ENCODE measurements around the gene AMOTL1.
"Not testable (repeated sequence)": the region's sequence is repeated elsewhere in the genome, so short reads cannot be mapped to it uniquely, and the experiment has no call there.

Gene AMOTL1

GRCh38 chr11:94771390-94771789 lies 3.2 kb downstream of the AMOTL1 start:
- DNase-seq: no peak

GRCh38 chr11:94771951-94772350 lies 3.8 kb downstream of the AMOTL1 start:
- no peak for DNase-seq

GRCh38 chr11:94773842-94774241 lies 5.7 kb downstream of the AMOTL1 start:
- DNase-seq: no peak

DNA sequence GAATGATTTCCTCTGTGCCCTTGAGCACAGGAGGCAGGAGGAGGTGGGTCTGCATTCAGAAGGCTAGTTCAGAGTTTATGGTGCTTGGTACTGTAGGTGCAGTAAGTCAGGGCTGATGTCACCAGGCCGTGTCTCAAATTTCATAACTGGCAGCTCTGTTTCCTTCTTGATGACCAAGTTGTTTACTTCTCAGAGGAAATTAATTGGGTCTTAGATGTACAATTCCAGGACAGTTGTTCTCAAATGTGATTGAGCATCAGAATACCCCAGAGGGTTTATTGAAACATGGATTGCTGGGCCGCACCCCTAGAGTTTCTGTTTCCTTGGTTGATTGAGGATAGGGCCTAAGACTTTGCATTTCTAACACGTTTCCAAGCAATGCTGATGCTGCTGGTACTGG lies 6.2 kb downstream of the AMOTL1 start:
- no peak for DNase-seq

DNA sequence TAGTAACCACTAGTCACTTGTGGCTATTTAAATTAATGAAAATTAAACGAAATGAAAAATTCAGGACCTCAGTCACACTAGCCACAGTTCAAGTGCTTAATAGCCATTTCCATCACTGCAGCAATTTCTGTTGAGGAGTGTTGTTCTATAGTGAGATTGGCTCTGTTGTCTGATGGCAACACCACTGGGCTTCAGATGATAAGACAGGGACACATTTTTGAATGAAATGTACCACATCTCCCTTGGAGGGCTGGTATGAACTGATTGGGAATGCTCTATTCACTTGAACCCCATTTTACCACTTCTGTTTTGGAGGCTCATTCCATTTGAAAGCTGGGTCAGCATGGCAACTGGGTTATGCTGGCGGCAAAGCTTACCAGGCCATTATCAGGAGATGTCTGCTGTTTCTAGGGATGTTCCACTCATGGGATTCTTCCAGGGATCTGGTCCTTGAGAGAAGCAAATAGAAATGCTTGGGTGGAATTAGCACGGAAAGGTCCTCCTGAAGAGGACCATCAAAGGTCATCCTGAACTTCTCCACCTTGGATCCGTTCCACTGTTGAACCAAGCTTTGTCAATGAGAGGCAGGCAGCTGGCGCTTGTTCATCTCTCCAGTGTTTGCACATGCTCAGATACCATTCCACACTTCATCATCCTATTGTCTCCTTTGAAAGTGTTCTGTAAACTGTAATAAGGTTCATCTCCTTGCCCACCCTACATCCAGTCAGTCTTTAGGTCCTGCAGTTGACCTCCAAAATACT lies 7.6 kb downstream of the AMOTL1 start:
- no peak for DNase-seq

- DNase-seq: no peak
Measured at GRCh38 chr11:94776351-94777321, 8.5 kb downstream of the AMOTL1 start.

- no peak for DNase-seq
Measured at GRCh38 chr11:94780432-94780831, 12.3 kb downstream of the AMOTL1 start.

- DNase-seq: no peak
Measured at GRCh38 chr11:94781837-94782236, 13.7 kb downstream of the AMOTL1 start.

DNA sequence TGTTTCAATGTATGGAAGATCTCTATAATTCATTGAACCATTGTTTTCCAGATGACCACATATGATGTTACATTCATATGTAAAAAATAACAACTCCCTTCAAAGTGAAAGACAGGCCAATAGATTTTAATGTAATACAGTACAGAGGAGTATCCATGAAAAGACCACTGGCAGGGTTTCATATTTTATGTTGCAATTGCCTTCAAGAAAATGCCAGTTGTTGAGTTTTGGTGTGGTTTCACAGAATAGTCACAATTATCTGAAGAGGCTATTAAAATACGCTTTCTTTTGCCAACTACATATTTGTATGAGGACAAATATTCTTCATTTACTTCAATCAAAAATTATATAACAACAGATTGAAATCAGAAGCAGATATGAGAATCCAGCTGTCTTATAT lies 14.3 kb downstream of the AMOTL1 start:
- DNase-seq: no peak

GRCh38 chr11:94784884-94785283 lies 16.7 kb downstream of the AMOTL1 start:
- no peak for DNase-seq

DNA sequence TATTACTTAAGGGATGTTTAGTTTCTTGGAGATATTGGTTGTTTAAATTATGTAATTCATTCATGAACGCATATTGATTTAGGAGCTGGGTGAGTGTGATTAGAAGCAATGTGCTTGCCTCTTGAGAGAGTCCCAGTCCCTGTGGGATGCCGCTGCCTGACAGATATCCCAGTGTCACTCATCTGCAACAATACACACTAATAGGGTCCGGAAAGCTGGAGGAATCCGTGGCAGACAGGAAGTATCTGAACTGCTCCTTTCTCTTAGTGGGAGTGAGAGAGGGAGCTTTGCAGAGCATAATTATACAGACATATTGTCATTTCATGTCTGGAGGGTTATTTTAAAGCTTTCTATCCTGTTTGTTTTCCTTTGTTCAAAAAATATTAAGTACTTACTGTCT lies 17.4 kb downstream of the AMOTL1 start:
- DNase-seq: no peak

DNA sequence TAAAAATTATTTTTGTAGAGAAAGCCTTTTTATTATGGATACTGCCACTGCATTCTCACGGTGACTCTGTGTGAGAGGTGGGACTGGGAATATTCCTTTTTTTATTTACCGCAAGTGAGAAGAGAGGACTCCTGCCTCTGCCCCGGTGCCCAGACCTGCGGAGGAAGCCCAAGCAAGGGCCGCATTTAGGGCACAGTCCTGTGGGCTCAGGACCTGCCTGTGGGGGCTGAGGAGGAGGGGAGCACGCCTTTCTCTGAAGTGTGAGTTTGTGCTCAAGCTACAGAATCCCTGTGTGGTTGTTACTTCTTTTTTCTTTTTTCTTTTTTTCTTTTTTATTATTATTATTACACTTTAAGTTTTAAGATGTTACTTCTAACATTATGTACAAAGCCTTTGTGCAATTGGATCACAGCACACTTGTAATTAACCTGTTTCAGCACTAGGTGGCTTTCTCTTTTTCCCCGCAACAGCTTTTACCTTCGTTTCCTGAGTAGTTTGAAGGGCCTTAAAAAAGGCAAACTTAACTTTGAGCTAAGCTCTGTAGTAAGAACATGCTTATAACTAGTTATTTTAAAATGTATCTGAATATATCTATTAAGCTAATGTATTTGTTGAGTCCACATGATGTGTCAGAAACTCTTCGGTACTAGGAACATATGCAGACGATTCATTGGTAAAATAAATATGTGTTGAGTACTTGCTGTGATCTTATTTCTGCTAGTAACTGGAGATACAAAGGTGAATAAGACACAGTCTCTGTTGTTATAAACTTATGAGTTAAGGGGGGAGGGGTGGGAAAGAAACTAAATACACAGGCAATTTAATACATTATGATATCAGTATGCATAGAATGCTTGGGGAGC lies 18.3 kb downstream of the AMOTL1 start:
- no peak for DNase-seq

GRCh38 chr11:94787801-94788200 lies 19.6 kb downstream of the AMOTL1 start:
- DNase-seq: no peak

DNA sequence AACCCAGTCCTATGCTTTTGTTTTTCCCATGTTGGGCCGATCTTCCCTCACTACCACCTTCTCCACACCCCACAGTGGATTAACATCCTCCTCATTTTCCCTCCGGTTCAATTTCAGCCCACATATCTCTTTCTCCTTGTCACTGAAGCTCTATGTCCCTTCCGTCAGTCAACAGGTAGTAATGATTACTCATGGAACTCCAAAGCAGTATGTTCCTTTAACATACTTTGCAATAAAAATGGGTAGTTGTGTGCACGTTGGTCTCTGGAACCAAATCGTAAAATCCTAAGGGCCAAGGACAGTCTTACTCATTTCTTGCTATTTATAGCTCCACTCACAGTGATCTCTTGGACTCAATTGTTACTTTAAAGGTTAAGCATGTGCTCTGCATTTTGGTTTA lies 20.2 kb downstream of the AMOTL1 start:
- DNase-seq: no peak

DNA sequence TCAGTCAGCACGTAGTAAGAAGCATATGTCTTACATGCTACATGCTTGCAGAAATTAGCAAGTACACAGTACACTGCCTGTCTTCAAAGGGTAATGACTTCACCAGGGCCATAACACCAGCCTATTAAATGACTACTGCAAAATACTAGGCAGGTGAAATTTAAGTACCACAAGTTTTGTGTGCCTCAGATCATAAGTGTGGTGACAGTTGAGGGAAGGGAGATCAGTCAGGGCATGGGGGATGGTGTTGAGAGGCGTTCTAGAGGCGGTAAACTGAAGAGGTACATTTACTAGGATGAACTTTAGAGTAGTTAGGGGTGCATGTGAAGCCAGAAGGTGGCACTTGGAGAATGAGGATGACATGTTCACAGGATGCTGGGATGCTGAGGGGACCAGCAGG lies 22.0 kb downstream of the AMOTL1 start:
- no peak for DNase-seq

DNA sequence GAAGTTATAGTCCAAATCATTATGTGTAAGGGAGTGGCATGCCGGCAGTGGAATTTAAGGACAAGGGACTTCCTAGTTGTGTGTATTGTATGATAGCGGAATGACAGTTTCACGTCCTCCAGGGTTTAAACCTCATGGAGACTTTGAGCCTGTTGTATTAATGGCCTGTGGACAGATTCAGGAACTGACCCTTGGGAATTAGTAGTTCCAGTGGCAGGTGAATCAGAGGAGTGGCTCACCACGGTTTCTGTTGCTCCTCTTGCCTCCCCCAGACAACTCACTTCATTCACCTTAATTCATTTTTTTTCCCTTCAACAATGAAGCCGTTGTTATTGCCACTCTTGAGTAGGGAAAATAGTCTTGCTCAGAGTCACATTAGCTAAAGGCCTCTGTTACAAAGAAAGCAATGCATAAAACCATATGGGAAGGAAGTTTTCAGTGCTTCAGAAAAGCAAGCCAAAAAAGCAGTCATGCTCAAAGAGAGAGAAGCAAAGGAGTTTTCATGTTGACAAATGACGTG lies 22.6 kb downstream of the AMOTL1 start:
- no peak for DNase-seq

GRCh38 chr11:94791216-94791889 lies 23.2 kb downstream of the AMOTL1 start:
- DNase-seq: no peak

- not testable (repeated sequence) for DNase-seq
Measured at GRCh38 chr11:94791942-94792341, 23.8 kb downstream of the AMOTL1 start.

GRCh38 chr11:94792451-94792850 lies 24.3 kb downstream of the AMOTL1 start:
- DNase-seq: no peak

DNA sequence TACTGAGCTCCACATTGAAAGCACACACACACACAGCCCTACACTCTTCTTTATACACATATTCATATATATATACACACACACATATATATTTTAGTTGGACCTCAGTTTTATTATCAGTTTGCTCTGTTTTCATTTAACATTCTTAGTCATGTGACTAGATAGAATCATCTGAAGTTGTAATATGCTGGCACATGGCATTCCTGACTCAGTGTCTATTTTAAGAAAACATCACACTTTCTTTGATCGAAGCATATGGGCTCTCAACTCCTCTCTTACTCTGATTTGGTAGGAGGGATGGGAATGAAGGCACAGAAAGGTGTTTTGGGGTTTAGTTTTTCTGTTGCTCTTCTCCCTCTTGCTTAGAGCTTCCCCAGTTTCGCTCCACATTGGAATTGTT lies 24.8 kb downstream of the AMOTL1 start:
- no peak for DNase-seq

DNA sequence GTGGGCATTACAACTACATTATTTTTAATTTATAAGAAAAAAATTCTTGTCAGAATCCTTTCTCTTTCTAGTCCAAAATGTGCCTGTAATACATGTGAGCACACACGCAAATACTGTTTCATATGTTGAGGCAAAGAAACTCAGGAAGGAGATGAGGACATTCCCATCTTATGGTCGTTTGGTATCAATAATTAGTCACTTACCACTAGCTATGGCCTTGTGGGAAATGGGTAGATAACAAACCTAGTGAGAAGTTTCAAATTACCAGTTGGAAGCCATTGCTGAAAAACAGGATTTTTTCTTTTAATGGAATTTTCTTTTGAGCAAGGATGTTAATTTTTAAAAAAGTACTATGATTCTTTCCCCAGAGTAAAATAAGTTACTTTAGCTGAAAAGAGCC lies 25.7 kb downstream of the AMOTL1 start:
- DNase-seq: no peak
